ENCODE data around the gene THAP9.

DNA sequence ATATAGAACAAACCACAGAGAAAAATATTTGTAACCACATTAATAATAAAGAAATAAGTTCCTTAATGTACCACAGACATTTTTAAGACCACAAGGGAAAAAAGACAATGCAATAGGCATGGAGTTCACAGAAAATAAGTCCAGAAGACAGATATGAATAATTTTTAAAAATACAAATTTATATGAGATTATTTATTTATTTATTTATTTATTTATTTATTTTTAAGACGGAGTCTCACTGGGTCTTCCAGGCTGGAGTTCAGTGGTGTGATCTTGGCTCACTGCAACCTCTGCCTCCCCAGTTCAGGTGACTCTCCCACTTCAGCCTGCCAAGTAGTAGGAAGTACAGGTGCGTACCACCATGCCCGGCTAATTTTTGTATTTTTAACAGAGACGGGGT, 53.7 kb downstream of the THAP9 start:
- no peak for TF ChIP-seq RAD21 (IDR thresholded peaks at IDR 0.05; ENCODE audit: low read depth)
- TF ChIP-seq, protein P1, sequence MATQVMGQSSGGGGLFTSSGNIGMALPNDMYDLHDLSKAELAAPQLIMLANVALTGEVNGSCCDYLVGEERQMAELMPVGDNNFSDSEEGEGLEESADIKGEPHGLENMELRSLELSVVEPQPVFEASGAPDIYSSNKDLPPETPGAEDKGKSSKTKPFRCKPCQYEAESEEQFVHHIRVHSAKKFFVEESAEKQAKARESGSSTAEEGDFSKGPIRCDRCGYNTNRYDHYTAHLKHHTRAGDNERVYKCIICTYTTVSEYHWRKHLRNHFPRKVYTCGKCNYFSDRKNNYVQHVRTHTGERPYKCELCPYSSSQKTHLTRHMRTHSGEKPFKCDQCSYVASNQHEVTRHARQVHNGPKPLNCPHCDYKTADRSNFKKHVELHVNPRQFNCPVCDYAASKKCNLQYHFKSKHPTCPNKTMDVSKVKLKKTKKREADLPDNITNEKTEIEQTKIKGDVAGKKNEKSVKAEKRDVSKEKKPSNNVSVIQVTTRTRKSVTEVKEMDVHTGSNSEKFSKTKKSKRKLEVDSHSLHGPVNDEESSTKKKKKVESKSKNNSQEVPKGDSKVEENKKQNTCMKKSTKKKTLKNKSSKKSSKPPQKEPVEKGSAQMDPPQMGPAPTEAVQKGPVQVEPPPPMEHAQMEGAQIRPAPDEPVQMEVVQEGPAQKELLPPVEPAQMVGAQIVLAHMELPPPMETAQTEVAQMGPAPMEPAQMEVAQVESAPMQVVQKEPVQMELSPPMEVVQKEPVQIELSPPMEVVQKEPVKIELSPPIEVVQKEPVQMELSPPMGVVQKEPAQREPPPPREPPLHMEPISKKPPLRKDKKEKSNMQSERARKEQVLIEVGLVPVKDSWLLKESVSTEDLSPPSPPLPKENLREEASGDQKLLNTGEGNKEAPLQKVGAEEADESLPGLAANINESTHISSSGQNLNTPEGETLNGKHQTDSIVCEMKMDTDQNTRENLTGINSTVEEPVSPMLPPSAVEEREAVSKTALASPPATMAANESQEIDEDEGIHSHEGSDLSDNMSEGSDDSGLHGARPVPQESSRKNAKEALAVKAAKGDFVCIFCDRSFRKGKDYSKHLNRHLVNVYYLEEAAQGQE (IDR thresholded peaks at IDR 0.05; ENCODE audit: low read depth): no peak
- TF ChIP-seq EGR1 (IDR thresholded peaks at IDR 0.05): no peak
- TF ChIP-seq CEBPB (IDR thresholded peaks at IDR 0.05): no peak
- TF ChIP-seq FOXM1 (IDR thresholded peaks at IDR 0.05; ENCODE audit: borderline replicate concordance, low read depth): no peak
- no peak for TF ChIP-seq YY1 (IDR thresholded peaks at IDR 0.05; ENCODE audit: low read depth)
- no peak for TF ChIP-seq NFIC (IDR thresholded peaks at IDR 0.05)
- TF ChIP-seq, protein P2, sequence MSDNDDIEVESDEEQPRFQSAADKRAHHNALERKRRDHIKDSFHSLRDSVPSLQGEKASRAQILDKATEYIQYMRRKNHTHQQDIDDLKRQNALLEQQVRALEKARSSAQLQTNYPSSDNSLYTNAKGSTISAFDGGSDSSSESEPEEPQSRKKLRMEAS (IDR thresholded peaks at IDR 0.05): no peak
- TF ChIP-seq EP300 (IDR thresholded peaks at IDR 0.05; ENCODE audit: borderline replicate concordance): no peak
